ENCODE data around the gene NUDCD3. TPM values are rescaled to one million over a fixed set of nuclear protein-coding genes. Genes with fewer than 3 reads are reported as not detected.

The NUDCD3 gene
- total RNA-seq, 1 donor from 2014 or later: 35.4 TPM

- Histone ChIP-seq H3K4me1 (no peaks in the 10 kb centered on the region), H2AFZ (replicated peaks) (no peak overlapping the region), H3K9ac (no peak overlapping the region), H3K4me3 (no peak overlapping the region), H4K20me1 (ENCODE audit: low read depth) (no peaks in the 10 kb centered on the region), H3F3A (ENCODE audit: low read depth) (no peaks in the 10 kb centered on the region), H3K27me3 (peaks cover 15% of the 10 kb centered on the region), H3K36me3 (no peaks in the 10 kb centered on the region), H3K27ac (no peak overlapping the region), H3K4me2 (no peak overlapping the region), H3K79me2 (ENCODE audit: low read depth) (no peaks in the 10 kb centered on the region), H3K9me3 (ENCODE audit: low read depth) (no peaks in the 10 kb centered on the region)
- H3K27ac Mint-ChIP-seq: no peak overlapping the region
- H3K9me3 Mint-ChIP-seq: no peaks in the 10 kb centered on the region
- H3K27me3 Mint-ChIP-seq (ENCODE audit: insufficient read depth, low read depth): peaks cover 3% of the 10 kb centered on the region
- H3K4me3 Mint-ChIP-seq: no peak overlapping the region
- H3K36me3 Mint-ChIP-seq: no peaks in the 10 kb centered on the region
- no peak for DNase-seq (ENCODE audit: low spot score)
- no peak for TF ChIP-seq EZH2 (IDR thresholded peaks at IDR 0.05)
- no peak for TF ChIP-seq EZH2phosphoT487 (IDR thresholded peaks at IDR 0.05)
- no peak for TF ChIP-seq CTCF (IDR thresholded peaks at IDR 0.05)
- no peaks in the 10 kb centered on the region for H3K4me1 Mint-ChIP-seq
Measured at GRCh38 chr7:44347546-44348114, 142.8 kb downstream of the NUDCD3 start.

DNA sequence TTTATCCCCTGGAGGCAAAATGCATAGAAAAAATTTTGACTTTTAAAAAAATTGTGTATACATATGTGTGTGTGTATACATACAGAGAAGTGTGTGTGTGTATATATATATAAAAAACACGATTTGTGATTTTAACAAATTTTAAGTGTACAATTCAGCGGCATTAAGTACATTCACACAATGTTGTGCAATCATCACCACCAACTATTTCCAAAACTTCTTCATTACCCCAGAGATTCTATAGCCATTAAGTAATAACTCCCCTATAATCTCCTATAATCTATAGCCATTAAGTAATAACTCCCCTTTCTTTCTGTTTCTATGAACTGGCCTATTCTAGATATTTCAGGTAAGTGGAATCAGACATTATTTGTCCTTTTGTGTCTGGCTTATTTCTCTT lies 144.4 kb downstream of the NUDCD3 start:
- H3K27ac ChIP-seq: no peak overlapping the region
- H3K9me3 Mint-ChIP-seq: no peaks in the 10 kb centered on the region
- no peak overlapping the region for H3K9ac ChIP-seq

GRCh38 chr7:44341401-44341800 lies 149.1 kb downstream of the NUDCD3 start:
- H3K27ac Mint-ChIP-seq: no peak overlapping the region
- H4K20me1 ChIP-seq (ENCODE audit: low read depth): no peaks in the 10 kb centered on the region
- H3K9me3 Mint-ChIP-seq: peaks cover 7% of the 10 kb centered on the region
- DNase-seq (ENCODE audit: low spot score): no peak
- peaks cover 39% of the 10 kb centered on the region for H3K27me3 ChIP-seq
- H2AFZ ChIP-seq (replicated peaks): no peak overlapping the region
- no peaks in the 10 kb centered on the region for H3K79me2 ChIP-seq (ENCODE audit: low read depth)
- no peak overlapping the region for H3K9ac ChIP-seq
- H3K4me2 ChIP-seq: no peak overlapping the region
- no peak overlapping the region for H3K4me3 ChIP-seq
- H3K4me3 Mint-ChIP-seq: no peak overlapping the region
- H3K36me3 Mint-ChIP-seq: no peaks in the 10 kb centered on the region
- no peaks in the 10 kb centered on the region for H3K9me3 ChIP-seq (ENCODE audit: low read depth)
- no peaks in the 10 kb centered on the region for H3K4me1 Mint-ChIP-seq
- no peak overlapping the region for H3K27ac ChIP-seq
- H3F3A ChIP-seq (ENCODE audit: low read depth): no peaks in the 10 kb centered on the region
- no peaks in the 10 kb centered on the region for H3K4me1 ChIP-seq
- H3K27me3 Mint-ChIP-seq (ENCODE audit: insufficient read depth, low read depth): peaks cover 2% of the 10 kb centered on the region
- H3K36me3 ChIP-seq: no peaks in the 10 kb centered on the region
- no peak for TF ChIP-seq CTCF (IDR thresholded peaks at IDR 0.05)
- no peak for TF ChIP-seq EZH2 (IDR thresholded peaks at IDR 0.05)
- TF ChIP-seq EZH2phosphoT487 (IDR thresholded peaks at IDR 0.05): no peak

More for the DNA sequence above, 144.4 kb downstream of the NUDCD3 start:
- no peak for TF ChIP-seq EZH2 (IDR thresholded peaks at IDR 0.05)
- no peak for TF ChIP-seq EZH2phosphoT487 (IDR thresholded peaks at IDR 0.05)
- TF ChIP-seq CTCF (IDR thresholded peaks at IDR 0.05): no peak
- peaks cover 15% of the 10 kb centered on the region for H3K27me3 ChIP-seq
- no peaks in the 10 kb centered on the region for H3K36me3 ChIP-seq
- no peaks in the 10 kb centered on the region for H3K79me2 ChIP-seq (ENCODE audit: low read depth)
- H2AFZ ChIP-seq (replicated peaks): no peak overlapping the region
- no peaks in the 10 kb centered on the region for H3K9me3 ChIP-seq (ENCODE audit: low read depth)
- no peaks in the 10 kb centered on the region for H3F3A ChIP-seq (ENCODE audit: low read depth)
- H3K4me3 ChIP-seq: no peak overlapping the region
- Mint-ChIP-seq H3K4me1 (no peaks in the 10 kb centered on the region), H3K4me3 (no peak overlapping the region), H3K36me3 (no peaks in the 10 kb centered on the region), H3K27ac (no peak overlapping the region), H3K27me3 (ENCODE audit: insufficient read depth, low read depth) (peaks cover 3% of the 10 kb centered on the region)
- no peak for DNase-seq (ENCODE audit: low spot score)
- H3K4me2 ChIP-seq: no peak overlapping the region
- H3K4me1 ChIP-seq: no peaks in the 10 kb centered on the region
- no peaks in the 10 kb centered on the region for H4K20me1 ChIP-seq (ENCODE audit: low read depth)
